Neural cell (in vitro differentiated cells): ENCODE results near the gene TDRD12. TPM values are rescaled to one million over a fixed set of nuclear protein-coding genes. Genes with fewer than 3 reads are reported as not detected.

Experiments
- H2AFZ ChIP-seq: fragments of 200-600, 300-800 bp; sonication (generic), shearing (Covaris generic); 2 replicates; pipeline ENCODE4 v1.6.0; 2014; ENCODE audit warnings: low read depth, mild to moderate bottlenecking, antibody characterized with exemption, low read length, moderate library complexity
- H3F3A ChIP-seq: fragments of 200-600 bp; shearing (Covaris generic); 2 replicates; pipeline ENCODE4 v1.6.1; 2016; ENCODE audit warnings: mild to moderate bottlenecking, moderate library complexity, mixed read lengths, antibody characterized with exemption, low read length; ENCODE audit not compliant: insufficient read depth, poor library complexity, severe bottlenecking
- H3K27ac ChIP-seq: fragments of 200-600, 300-800 bp; sonication (generic), shearing (Covaris generic); 2 replicates; pipeline ENCODE4 v1.5.1; 2014; ENCODE audit warnings: mild to moderate bottlenecking, low read length, moderate library complexity
- H3K27me3 ChIP-seq: fragments of 300-800, 200-600 bp; sonication (generic), shearing (Covaris generic); 2 replicates; pipeline ENCODE4 v1.6.0; 2014; ENCODE audit warnings: mild to moderate bottlenecking, low read depth, low read length, moderate library complexity; ENCODE audit not compliant: insufficient read depth
- H3K36me3 ChIP-seq: fragments of 300-800, 200-600 bp; sonication (generic), shearing (Covaris generic); 2 replicates; pipeline ENCODE4 v1.5.1; 2014; ENCODE audit warnings: mild to moderate bottlenecking, antibody characterized with exemption, low read length, moderate library complexity; ENCODE audit not compliant: insufficient read depth
- H3K4me2 ChIP-seq: fragments of 300-800, 200-600 bp; sonication (generic), shearing (Covaris generic); 2 replicates; pipeline ENCODE4 v1.6.0; 2014; ENCODE audit warnings: mild to moderate bottlenecking, low read length
- H3K4me3 ChIP-seq: fragments of 300-800, 200-600 bp; sonication (generic), shearing (Covaris generic); 2 replicates; pipeline ENCODE4 v1.5.1; 2014; ENCODE audit warnings: mild to moderate bottlenecking, low read length, moderate library complexity
- H3K79me2 ChIP-seq: fragments of 200-600 bp; shearing (Covaris generic); replicated peaks from 2 replicates; pipeline ENCODE4 v1.6.0; 2014; ENCODE audit warnings: mild to moderate bottlenecking, low read length, moderate library complexity; ENCODE audit not compliant: insufficient read depth
- H3K9ac ChIP-seq: fragments of 300-800, 200-600 bp; sonication (generic), shearing (Covaris generic); 2 replicates; pipeline ENCODE4 v1.6.1; 2016; ENCODE audit warnings: mild to moderate bottlenecking, low read length, mixed read lengths
- H3K9me2 ChIP-seq: fragments of 200-600 bp; shearing (Covaris generic); 2 replicates; pipeline ENCODE4 v1.6.1; 2016; ENCODE audit warnings: mild to moderate bottlenecking, low read length, mixed read lengths; ENCODE audit not compliant: insufficient read depth
- H3K9me3 ChIP-seq: fragments of 200-600, 300-800 bp; sonication (generic), shearing (Covaris generic); 2 replicates; pipeline ENCODE4 v1.6.1; 2016; ENCODE audit warnings: mild to moderate bottlenecking, mixed run types, low read length, moderate library complexity, mixed read lengths
- H4K20me1 ChIP-seq: fragments of 200-600 bp; shearing (Covaris generic); 2 replicates; pipeline ENCODE4 v1.6.1; 2016; ENCODE audit warnings: mild to moderate bottlenecking, mixed run types; ENCODE audit not compliant: insufficient read depth
- EP300 ChIP-seq: fragments of 450-650 bp; conservative IDR thresholded peaks from 2 replicates; pipeline ENCODE4 v1.6.1; 2014; ENCODE audit warnings: antibody characterized with exemption, mild to moderate bottlenecking, moderate library complexity; ENCODE audit not compliant: poor library complexity, severe bottlenecking
- EZH2 ChIP-seq: fragments of 200-600, 300-800 bp; shearing (Covaris generic), sonication (generic); IDR thresholded peaks from 2 replicates; pipeline ENCODE4 v1.6.1; 2014; ENCODE audit warnings: antibody characterized with exemption, low read length, borderline replicate concordance, mild to moderate bottlenecking; ENCODE audit not compliant: insufficient read depth, poor library complexity, severe bottlenecking
- MXI1 ChIP-seq: fragments of 450-650 bp; conservative IDR thresholded peaks from 2 replicates; pipeline ENCODE4 v1.6.1; 2014; ENCODE audit warnings: antibody characterized with exemption, mild to moderate bottlenecking; ENCODE audit not compliant: poor library complexity, severe bottlenecking
- POLR2AphosphoS5 ChIP-seq: IDR thresholded peaks from 2 replicates; pipeline ENCODE4 v1.6.1; 2012
- RAD21 ChIP-seq: fragments of 450-650 bp; conservative IDR thresholded peaks from 2 replicates; pipeline ENCODE4 v1.6.1; 2014; ENCODE audit warnings: antibody characterized with exemption, mild to moderate bottlenecking, moderate library complexity
- SMC3 ChIP-seq: fragments of 450-650 bp; conservative IDR thresholded peaks from 2 replicates; pipeline ENCODE4 v1.6.1; 2014; ENCODE audit warnings: antibody characterized with exemption, mild to moderate bottlenecking, moderate library complexity; ENCODE audit not compliant: poor library complexity
- TAF1 ChIP-seq: IDR thresholded peaks from 2 replicates; pipeline ENCODE4 v1.6.1; 2012; ENCODE audit warnings: low read depth
- polyA plus RNA-seq: library from polyadenylated mRNA; depleted of rRNA; stranded (reverse); fragments of >200 nt; gene quantifications from 2 replicates; pipeline ENCODE4 v1.2.3, GENCODE V29; 2014
- TF ChIP-seq, protein P1 (sequence below): fragments of 450-650 bp; IDR thresholded peaks from 2 replicates; pipeline ENCODE4 v1.5.1; 2014; ENCODE audit warnings: antibody characterized with exemption, mild to moderate bottlenecking, moderate library complexity; ENCODE audit not compliant: poor library complexity, severe bottlenecking
- TF ChIP-seq, protein P2 (sequence below): IDR thresholded peaks from 2 replicates; pipeline ENCODE4 v1.6.1; 2012; ENCODE audit warnings: borderline replicate concordance

Gene TDRD12
- polyA plus RNA-seq, 1 donor from 2014 or later = 9.2 TPM

DNA sequence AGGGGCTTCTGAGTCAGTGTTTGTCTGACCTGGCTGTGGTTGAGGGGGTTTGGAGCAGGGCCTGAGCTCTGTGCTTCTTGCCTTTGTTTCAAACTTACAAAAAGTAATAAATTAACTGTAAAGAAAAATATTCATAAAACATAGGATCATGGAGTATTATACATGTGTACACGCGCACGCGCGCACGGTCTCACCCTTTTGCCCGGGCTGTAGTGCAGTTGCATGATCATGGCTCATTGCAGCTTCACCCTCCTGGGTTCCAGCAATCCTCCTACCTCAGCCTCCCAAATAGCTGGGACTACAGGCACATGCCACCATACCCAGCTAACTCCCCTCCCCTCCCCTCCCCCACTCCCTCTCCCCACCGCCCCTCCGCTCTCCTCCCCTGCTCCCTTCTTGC lies 23.5 kb downstream of the TDRD12 start:
- Histone ChIP-seq H3K79me2 (no peaks in the 10 kb centered on the region), H3K36me3 (no peaks in the 10 kb centered on the region), H2AFZ (no peak overlapping the region), H3K27ac (no peak overlapping the region), H3F3A (peaks cover 8% of the 10 kb centered on the region), H4K20me1 (no peaks in the 10 kb centered on the region), H3K4me2 (no peak overlapping the region), H3K9ac (no peak overlapping the region), H3K27me3 (no peaks in the 10 kb centered on the region), H3K4me3 (no peak overlapping the region), H3K9me2 (no peaks in the 10 kb centered on the region), H3K9me3 (no peaks in the 10 kb centered on the region)
- TF ChIP-seq EP300 (no peak), RAD21 (no peak), EZH2 (no peak), TAF1 (no peak), POLR2AphosphoS5 (no peak), SMC3 (no peak), MXI1 (no peak)
- TF ChIP-seq, protein P1, sequence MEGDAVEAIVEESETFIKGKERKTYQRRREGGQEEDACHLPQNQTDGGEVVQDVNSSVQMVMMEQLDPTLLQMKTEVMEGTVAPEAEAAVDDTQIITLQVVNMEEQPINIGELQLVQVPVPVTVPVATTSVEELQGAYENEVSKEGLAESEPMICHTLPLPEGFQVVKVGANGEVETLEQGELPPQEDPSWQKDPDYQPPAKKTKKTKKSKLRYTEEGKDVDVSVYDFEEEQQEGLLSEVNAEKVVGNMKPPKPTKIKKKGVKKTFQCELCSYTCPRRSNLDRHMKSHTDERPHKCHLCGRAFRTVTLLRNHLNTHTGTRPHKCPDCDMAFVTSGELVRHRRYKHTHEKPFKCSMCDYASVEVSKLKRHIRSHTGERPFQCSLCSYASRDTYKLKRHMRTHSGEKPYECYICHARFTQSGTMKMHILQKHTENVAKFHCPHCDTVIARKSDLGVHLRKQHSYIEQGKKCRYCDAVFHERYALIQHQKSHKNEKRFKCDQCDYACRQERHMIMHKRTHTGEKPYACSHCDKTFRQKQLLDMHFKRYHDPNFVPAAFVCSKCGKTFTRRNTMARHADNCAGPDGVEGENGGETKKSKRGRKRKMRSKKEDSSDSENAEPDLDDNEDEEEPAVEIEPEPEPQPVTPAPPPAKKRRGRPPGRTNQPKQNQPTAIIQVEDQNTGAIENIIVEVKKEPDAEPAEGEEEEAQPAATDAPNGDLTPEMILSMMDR = no peak
- TF ChIP-seq, protein P2, sequence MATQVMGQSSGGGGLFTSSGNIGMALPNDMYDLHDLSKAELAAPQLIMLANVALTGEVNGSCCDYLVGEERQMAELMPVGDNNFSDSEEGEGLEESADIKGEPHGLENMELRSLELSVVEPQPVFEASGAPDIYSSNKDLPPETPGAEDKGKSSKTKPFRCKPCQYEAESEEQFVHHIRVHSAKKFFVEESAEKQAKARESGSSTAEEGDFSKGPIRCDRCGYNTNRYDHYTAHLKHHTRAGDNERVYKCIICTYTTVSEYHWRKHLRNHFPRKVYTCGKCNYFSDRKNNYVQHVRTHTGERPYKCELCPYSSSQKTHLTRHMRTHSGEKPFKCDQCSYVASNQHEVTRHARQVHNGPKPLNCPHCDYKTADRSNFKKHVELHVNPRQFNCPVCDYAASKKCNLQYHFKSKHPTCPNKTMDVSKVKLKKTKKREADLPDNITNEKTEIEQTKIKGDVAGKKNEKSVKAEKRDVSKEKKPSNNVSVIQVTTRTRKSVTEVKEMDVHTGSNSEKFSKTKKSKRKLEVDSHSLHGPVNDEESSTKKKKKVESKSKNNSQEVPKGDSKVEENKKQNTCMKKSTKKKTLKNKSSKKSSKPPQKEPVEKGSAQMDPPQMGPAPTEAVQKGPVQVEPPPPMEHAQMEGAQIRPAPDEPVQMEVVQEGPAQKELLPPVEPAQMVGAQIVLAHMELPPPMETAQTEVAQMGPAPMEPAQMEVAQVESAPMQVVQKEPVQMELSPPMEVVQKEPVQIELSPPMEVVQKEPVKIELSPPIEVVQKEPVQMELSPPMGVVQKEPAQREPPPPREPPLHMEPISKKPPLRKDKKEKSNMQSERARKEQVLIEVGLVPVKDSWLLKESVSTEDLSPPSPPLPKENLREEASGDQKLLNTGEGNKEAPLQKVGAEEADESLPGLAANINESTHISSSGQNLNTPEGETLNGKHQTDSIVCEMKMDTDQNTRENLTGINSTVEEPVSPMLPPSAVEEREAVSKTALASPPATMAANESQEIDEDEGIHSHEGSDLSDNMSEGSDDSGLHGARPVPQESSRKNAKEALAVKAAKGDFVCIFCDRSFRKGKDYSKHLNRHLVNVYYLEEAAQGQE = no peak

DNA sequence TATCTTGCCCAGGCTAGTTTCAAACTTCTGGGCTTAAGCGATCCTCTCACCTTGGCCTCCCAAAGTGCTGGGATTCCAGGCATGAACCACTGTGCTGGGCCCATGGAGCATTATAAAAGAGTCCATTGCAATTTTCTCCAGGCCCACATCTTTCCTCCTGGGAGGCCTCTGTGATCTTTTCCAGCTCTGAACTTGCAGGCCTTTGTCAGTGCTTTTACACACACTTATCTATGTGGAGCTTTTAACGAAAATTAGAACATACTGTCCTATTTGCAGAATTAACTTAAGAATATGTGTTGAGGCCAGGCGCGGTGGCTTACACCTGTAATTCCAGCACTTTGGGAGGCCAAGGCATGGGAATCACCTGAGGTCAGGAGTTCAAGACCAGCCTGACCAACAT lies 23.9 kb downstream of the TDRD12 start:
- Histone ChIP-seq H3K4me2 (no peak overlapping the region), H3K27me3 (no peaks in the 10 kb centered on the region), H3K79me2 (no peaks in the 10 kb centered on the region), H3K4me3 (no peak overlapping the region), H4K20me1 (no peaks in the 10 kb centered on the region), H3K9me3 (no peaks in the 10 kb centered on the region), H3K9ac (no peak overlapping the region), H3F3A (peaks cover 8% of the 10 kb centered on the region), H3K9me2 (no peaks in the 10 kb centered on the region), H2AFZ (no peak overlapping the region), H3K27ac (no peak overlapping the region), H3K36me3 (no peaks in the 10 kb centered on the region)
- TF ChIP-seq TAF1 = no peak
- no peak for TF ChIP-seq SMC3
- TF ChIP-seq, protein P2 = no peak
- TF ChIP-seq, protein P1 = no peak
- TF ChIP-seq RAD21 = no peak
- TF ChIP-seq EZH2 = no peak
- TF ChIP-seq POLR2AphosphoS5 = no peak
- no peak for TF ChIP-seq EP300
